GM19468 (cell line): ENCODE measurements around the gene GNA12.
"Not testable (repeated sequence)": the region's sequence is repeated elsewhere in the genome, so short reads cannot be mapped to it uniquely, and the experiment has no call there.

Source experiments
- ATAC-seq: cut with Tn5 transposase; IDR thresholded peaks from one replicate; pipeline ENCODE4 v1.9.1; 2021; ENCODE audit warnings: mild to moderate bottlenecking, moderate library complexity, moderate number of reproducible peaks; ENCODE audit not compliant: unreplicated experiment; ENCODE audit errors: extremely low read depth

Gene GNA12

DNA sequence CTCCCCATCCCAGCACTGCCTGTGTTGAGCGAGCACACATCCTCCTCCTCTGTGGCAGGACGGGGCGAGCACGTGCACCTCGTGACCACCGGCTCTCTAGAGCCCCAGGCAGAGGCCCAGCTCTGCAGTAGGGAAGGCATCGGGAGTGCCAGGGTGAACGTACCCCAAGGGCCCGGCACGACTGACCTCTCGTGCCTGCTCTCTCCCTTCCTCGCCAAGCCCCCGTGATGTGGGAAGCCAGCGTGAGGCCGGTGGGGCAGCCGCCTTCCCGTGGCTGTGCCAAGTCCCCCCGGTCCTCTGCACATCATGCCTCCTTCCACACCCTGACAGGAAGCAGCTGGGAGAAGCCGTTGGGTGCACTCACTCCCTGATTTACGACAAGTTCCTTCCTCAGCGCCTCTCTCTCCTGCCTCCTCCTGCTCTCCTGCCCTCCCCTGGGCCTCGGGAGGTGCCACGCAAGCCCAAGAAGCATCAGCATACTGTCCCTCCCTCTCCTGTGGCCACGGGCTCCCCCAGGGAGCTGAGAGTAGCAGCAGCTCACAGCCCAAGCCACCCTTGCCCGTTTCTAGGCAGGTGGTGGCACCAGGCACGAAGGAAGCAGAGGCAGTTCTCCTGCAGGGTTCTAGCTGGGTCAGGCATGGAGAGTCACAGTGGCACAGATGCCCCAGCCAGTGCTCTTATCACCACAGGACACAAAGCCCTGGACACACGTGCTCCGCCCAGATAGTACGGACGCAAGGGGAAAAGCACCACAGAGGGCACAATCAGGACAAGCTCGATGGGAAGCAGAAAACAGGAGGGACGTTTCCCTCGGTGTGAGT is 109.1 kb downstream of the GNA12 start:
- no peak for ATAC-seq

DNA sequence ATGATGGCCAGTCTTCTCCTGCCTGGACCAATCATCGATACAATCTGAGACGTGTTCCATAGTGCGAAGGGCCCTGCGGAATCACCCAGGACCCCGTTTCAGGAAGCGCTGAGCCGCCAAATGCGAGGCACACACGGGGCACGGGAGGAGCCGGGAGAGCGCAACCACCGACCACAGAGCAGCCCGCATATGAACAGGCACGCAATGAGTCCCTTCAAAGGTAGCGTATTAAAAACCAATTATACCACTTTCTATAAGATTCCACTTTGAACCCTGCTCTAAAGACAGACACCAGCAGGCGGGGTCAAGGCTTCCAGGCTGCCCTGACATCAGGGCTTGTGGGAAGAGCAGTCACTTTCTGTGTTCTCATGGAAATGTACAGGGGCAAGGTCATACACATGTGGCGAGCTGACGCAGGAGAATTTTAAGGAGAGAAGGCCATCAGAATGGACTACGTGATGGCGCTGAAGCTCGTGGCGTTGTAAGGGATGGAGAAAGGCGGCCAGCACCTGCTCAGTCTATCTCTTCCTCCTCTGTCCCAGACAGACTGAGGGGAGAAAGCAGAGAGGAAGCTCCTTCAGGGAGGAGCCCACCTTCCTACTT is 109.9 kb downstream of the GNA12 start:
- no peak for ATAC-seq

DNA sequence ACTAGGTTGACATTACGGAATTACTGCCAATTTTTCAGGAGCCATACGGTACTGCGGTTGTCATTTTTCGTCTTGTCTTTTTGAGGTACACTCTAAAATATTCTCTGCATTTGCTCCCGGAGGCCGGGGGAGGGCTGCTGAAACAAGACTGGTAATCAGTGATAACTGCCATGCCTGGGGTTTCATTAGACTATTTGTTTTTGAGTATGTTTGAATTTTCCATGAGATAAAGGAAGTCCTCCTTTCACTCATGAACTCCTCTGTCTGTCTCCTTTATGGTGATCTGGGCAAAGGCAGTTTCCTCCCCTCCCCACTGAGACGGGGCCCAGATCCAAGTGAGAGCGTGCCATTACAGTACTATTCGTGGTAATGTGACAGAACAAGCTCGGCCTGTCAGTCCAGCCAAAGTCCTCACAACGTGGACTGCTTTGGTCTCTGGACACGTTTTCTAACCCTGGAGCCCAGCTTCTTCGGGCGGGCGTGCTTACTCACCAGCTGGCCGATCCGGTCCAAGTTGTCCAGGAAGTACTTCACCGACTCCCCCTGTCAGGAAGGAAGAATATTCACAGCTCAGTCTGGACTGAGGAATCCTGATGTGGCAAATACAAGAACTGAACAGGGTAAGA is 111.0 kb downstream of the GNA12 start:
- ATAC-seq, result no peak

DNA sequence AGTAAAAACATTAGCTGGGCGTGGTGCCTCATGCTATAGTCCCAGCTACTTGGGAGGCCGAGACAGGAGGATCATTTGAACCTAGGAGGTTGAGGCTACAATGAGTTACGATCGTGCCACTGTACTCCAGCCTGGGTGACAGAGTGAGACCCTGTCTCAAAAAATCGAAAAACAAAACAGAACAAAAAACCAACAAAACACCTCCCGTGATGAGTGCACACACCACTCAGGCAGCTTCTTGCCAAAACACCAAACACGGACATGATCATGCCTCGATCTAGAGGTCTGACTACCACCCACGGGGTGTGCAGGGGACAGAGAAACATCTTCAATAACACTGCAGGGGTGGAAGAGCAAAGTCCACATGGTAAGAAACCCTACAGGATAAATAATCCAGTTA is 111.7 kb downstream of the GNA12 start:
- ATAC-seq, result no peak

DNA sequence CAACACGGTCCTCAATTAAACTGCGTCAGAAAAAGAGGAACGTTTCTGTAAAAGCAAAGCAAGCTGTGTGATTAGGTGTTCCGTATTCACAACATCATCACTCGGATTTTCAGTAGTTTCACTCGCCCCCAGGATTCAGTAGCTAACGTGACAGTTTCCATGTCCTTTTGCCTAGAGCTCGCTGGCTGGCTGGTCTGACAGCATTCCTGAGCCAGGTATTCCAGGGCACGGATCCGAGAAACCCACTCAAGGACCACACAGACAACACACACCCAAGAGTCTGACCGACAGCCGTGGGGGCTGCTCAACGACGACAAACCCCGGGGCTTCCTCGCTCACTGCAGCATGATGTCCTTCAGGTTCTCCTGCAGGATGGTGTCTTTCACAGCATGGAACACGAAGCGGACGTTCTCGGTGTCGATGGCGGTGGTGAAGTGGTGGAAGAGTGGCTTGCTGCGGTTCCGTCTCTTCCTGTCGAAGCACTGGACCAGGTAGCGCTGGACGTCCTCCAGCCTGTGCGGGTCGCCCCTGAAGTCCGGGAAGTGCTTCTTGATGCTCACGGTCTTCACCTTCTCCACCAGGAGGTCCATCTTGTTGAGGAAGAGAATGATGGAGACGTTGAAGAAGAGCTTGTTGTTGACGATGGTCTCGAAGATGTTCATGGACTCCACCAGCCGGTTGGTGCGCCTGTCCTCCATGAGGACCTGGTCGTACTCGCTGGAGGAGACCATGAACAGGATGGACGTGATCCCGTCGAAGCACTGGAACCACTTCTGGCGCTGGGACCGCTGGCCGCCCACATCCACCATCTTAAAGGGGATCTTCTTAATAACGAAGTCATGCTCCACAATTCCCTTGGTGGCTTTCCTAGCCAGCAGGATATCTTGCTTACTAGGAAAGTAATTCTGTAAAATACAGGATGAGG is 113.0 kb downstream of the GNA12 start:
- no peak for ATAC-seq

DNA sequence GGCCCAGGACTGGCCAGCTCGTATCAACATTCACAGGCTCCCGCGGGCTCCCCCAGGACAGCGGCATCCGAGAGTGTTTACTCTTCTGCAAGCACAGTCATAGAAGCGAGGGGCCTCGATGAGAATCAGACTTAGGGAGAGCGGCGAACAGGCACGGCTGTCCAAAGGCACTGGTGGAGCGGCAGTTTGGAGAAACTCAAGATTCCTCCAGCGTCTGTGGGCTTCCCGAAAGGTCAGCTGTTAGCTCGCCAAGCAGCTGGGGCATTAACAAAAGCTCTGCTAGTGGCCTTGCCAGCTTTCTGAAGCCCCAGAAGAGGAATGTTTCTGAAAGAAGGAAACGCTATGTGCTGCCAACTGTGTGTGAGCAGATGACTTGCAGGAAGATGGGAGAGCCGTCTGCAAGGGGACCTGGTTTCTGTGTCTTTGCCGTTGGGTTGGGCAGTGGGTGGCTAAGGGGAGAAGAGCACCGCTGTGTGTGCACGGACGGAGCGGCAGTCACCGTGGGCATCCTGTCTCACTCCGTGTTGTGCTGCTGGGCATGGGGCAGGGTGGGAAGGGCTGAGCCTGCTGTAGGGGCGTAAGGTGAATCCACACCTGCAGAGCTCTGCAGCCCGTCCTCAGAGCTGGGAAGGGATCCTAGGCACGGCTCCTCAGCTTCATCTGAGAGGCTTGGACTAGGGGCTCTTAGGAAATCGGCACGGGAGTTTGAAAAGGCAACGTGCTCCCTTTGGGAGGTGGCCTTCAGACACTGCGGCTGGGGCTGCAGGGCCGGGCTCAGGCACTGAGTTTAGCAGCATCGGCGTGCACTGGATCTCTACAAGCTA is 114.0 kb downstream of the GNA12 start:
- no peak for ATAC-seq

DNA sequence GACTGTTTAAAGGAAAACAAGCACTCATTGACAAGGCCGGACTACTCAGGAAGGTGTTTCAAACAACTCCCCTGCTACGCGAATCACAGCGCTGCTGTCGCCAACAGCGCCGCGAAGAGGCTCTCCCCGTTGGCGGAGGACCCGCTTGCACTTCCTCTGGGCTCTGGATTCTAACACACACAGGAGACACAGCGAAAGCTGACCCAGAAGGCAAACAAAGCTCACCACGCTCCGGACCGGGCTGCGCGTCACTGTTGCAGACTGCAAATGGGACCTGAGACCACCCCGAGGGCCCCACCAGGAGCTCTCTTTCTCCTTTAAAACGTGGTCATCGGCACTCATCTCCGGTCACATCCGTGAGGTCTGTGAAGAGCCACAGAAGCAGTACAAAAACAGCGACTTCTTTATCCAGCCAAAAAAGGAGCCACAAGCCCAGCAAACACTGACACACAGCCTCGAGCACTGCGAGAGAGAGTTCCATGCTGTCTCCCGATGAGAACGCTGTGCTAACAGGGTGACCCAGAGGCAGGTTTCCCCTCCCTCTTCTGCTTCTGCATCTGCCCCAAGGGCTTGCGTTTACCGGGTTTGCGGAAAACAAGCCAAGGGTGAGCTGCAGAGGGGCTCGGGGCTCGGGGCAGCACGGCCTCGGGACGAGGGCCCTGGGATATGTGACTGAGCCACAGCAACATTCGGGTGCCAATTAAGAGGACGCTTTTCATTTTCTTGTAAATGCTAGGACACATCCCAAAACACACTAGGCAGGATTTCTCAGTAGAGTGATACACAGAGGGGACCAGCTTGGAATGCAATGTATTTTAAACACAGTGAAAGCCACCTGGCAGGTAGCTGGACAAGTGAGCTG is 114.8 kb downstream of the GNA12 start:
- ATAC-seq, result no peak

DNA sequence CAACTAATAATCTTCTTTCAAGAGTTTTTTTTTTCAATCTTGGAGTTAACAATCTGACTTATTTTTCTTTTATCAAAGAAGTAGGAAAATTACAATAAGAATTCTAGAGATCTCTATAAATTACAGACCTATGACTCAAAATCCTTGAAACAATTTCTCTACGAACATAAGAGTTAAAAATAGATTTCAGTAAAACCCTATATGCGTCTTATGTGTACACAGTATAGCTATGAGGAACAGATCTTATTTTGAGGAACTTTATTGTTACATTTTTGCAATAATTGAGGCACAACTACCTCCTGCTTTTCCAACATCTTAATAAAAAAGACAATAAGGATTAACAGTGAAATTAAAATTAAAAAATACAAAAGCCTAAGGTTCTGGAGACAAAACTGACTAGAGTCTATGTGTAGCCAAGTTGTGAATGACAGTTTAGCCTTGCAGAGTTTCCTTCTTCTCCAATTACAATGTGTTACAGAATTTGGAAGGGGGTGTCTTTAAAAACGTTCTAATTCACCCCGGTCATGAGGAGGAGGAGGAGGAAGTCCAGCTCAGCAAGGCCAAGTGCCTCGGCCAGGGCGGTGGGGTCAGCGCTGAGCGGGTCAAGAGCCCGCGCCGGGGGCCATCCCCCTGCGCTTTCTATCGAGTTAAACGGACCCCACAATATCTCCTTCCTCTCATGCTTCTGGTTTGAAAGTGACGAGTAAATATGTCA is 115.6 kb downstream of the GNA12 start:
- ATAC-seq, result no peak

DNA sequence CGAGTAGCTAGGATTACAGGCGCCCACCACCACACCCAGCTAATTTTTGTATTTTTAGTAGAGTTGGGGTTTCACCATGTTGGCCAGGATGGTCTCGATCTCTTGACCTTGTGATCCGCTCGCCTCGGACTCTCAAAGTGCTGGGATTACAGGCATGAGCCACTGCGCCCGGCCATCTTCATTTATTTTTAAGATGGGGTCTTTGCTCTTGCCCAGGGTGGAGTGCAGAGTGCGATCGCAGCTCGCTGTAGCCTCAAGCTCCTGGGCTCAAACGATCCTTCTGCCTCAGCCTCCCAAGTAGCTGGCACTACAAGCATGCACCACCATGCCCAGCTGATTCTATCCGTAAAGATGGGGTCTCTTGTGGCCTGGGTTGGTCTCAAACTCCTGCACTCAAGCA is 116.9 kb downstream of the GNA12 start:
- not testable (repeated sequence) for ATAC-seq

DNA sequence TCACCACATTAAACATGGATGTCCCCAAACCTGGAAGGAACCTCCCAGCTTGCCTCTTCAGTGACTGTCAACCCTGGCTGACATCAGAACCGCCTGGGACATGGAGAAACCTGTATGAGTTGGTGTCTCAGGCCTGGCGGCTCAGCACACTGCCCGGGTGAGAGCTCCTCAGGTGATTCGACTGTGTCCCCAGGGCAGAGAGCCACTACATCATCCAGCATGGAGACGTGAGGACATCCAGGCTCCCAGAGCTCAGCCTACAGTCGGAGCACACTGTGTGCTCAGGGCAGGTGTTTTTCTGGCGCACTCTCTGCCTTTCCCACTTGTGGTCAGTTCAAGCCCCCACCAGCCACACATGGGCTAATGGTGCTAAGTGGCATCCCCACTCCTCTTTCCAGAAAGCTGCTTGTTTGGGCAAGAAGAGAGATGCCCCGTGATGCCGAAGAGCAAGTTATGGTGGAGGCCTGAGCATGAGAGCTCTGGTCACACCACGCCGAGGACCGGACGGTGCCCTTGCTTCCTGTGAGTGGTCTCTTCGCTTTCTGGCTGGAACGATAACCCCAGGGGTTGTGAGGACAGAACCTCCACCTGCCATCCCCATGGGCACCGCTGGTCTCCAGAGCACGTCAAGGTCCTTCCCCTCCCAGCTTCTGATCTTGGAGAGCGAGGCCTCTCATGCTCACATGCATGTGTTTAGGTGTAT is 117.6 kb downstream of the GNA12 start:
- ATAC-seq, result no peak

DNA sequence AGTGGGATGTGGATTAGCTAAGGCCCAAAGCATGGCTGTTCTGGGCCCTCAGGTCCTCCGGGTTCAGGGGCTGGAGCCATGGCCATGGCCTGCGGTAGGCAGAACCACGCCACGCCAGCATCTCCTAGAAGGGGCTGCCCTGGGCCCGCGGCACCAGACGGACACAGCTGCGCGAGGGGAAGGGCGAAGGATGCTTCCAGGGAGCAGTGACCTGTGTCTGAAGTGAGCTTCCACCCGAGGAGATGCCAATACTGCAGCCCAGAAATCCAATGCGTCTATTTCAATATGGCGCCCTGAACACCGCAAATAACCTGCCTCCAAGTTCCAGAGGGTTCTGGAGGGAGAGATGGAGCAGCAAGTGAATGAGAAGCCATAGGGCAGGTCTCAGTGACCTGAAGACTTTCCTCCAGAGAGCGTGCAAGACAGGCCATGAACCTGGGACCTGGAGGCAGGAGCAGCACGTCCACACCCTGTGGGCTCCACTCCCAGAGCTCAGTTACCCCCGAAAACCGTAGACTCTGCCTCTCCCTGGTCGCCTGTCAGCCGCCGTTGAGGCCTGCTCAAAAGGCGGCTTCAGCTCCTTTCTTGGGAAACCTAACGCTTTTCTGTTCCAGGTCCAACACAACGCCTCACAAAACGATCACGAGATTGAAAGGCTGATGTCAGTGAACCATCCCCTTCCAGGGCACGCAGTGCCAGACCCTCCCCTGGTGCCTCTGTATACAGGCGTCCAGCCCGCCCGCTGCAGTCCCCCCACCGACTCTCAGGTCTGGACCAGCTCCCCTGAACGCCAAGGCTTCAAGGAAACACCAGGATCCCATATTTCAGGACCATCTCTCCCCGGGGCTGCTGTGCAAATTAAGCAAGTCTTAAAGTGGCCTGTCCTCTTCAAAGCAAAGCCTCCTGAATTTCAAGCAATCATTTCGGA is 118.7 kb downstream of the GNA12 start:
- ATAC-seq, result no peak

DNA sequence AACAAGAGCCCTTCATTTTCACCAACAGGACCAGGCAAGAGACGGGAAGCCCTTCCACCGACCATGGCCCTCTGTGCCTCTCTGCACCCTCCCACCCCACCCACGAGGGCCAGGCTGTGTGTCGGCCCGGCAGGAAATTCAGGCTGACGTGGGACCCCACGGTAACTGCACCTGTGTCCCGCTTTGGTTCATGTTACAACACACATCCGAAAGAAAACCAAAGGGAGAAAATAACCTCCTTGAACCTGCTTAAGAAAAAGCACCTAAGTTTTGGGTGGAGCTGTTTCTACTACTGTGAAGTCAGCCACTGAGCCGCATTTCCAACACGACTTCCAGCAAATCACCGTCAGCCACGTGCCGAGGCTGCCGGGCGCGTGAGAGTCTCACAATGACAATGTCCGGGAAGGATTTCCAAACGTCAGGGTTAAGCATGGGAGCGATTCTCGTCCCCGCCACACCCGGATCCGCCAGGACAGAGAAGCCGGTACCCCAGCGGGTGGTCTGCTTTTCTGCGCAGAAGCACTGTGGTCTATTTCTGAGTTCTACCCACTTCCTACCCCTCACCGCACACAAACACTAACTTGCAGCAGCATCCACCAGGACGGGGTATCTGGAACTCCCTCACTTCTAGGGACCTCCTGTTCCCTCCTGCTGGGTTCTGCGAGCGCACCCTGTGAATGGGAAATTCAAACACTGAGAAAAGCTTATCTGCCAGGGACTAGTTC is 119.5 kb downstream of the GNA12 start:
- no peak for ATAC-seq

DNA sequence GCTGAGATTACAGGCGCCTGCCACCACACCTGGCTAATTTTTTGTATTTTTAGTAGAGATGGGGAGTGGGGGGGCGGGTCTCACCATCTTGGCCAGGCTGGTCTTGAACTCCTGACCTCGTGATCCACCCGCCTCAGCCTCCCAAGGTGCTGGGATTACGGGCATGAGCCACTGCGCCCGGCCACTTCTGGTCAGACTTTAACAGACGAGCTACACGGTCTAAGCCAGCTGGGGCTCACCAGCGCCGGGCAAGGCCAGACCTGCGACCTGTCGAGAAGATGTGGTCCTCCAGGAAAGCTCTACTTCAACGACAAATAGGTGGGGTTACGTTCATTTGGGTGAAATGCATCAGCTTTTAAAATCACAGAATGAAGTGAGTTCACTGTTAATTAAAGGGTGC is 120.1 kb downstream of the GNA12 start:
- ATAC-seq, result not testable (repeated sequence)

DNA sequence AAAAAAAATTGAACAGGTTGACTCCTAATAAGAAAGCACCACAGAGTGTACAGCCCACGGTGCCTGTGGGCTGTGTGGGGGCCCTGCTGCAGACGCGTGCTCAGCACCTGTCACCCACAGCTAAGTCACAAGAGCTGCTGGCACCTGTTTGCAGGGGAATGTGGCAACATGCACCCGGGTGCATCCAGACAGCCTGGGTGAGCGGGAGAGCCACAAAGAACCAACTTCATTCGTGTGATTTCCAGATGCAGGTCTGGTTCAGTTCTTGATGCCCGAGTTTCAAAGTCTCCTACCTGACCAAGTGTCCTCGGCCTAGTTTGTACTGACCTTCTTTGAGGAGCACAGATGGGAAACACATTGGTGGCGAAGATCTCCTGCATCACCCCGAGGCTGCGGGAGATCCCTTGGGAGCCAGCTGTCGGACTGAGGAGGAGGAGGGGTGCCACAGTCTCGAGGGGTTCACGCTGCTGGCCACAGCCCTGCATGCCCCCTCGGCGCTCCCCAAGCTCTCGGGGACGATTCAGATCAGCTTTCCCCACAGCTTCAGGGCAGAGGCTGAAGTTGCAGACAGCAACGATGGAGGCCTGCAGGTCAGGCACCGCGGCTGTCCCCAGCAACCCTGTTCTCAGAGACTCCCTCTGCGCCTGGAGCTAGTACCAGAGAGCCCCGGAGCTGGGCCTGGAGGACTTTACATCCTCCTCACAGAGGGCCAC is 120.8 kb downstream of the GNA12 start:
- ATAC-seq, result no peak

DNA sequence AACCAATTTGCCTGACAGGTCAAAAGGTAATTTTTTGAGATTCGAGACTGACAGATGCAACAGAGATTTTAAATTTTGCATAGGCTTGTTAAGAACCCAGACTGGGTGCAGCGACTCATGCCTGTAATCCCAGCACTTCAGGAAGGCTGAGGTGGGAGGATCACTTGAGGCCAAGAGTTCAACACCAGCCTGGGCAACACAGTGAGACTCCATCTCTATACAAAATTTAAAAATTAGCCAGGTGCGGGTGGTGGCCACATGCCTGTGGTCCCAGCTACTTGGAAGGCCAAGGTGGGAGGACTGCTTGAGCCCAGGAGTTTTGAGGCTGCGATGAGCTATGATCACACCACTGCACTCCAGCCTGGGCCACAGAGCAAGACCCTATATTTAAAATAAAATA is 121.5 kb downstream of the GNA12 start:
- ATAC-seq, result no peak
